Natural killer cell (primary cell): Measurements from ENCODE around the gene ZNF334. TPM values are rescaled to one million over a fixed set of nuclear protein-coding genes. Genes with fewer than 3 reads are reported as not detected.

ENCODE experiments used
- ATAC-seq, 3 donors: fragments of 150-1000 bp in 2 of 3; fragments of 200-7000 bp in 1 of 3; cut with Tn5 transposase; 1 replicate in 1 of 3; 2 replicates in 2 of 3; pipeline ENCODE4 v1.10.0; 2021; ENCODE audit warnings: mild to moderate bottlenecking in 2 of 3, moderate library complexity in 2 of 3
- DNase-seq, 2 donors: peaks; one replicate each; pipeline versions ENCODE4 v3.0.0 to v3.0.0-alpha.2; 2013 to 2021; ENCODE audit warnings: mixed read lengths in 1 of 2
- H3K27ac ChIP-seq: one replicate; pipeline ENCODE4 v1.5.1; 2013; ENCODE audit warnings: mild to moderate bottlenecking, low read length
- H3K27me3 ChIP-seq: one replicate; pipeline ENCODE4 v1.6.1; 2013; ENCODE audit warnings: low read length; ENCODE audit not compliant: control insufficient read depth, insufficient read depth
- H3K36me3 ChIP-seq: one replicate; pipeline ENCODE4 v1.6.1; 2013; ENCODE audit warnings: low read length; ENCODE audit not compliant: control insufficient read depth, insufficient read depth
- H3K4me1 ChIP-seq: one replicate; pipeline ENCODE4 v1.6.1; 2013; ENCODE audit warnings: low read length; ENCODE audit not compliant: control insufficient read depth, insufficient read depth
- H3K4me3 ChIP-seq: one replicate; pipeline ENCODE4 v1.5.1; 2013; ENCODE audit warnings: low read length
- H3K9me3 ChIP-seq: one replicate; pipeline ENCODE4 v1.6.1; 2013; ENCODE audit warnings: low read length; ENCODE audit not compliant: control insufficient read depth, insufficient read depth
- H3K27ac Mint-ChIP-seq, 2 donors: one replicate each; pipeline ENCODE4 v1.8.0; 2022; ENCODE audit warnings: mild to moderate bottlenecking in 2 of 2, mixed read lengths in 2 of 2, moderate library complexity in 1 of 2
- H3K27me3 Mint-ChIP-seq, 2 donors: one replicate each; pipeline ENCODE4 v1.8.0; 2022; ENCODE audit warnings: low read depth in 2 of 2, mixed read lengths in 2 of 2
- H3K36me3 Mint-ChIP-seq: one replicate; pipeline ENCODE4 v1.8.0; 2022; ENCODE audit warnings: mixed read lengths
- H3K4me1 Mint-ChIP-seq, 2 donors: one replicate each; pipeline ENCODE4 v1.8.0; 2022; ENCODE audit warnings: mixed read lengths in 2 of 2
- H3K4me3 Mint-ChIP-seq: one replicate; pipeline ENCODE4 v1.8.0; 2022; ENCODE audit warnings: mild to moderate bottlenecking, moderate library complexity, mixed read lengths
- H3K9me3 Mint-ChIP-seq, 2 donors: one replicate each; pipeline ENCODE4 v1.8.0; 2022; ENCODE audit warnings: mixed read lengths in 2 of 2
- CTCF ChIP-seq: fragments of 200-600 bp; IDR thresholded peaks from one replicate; pipeline ENCODE4 v1.8.0; 2022; ENCODE audit warnings: antibody characterized with exemption
- WGBS: methylation state at CpG from one replicate; pipeline ENCODE4 v1.1.7; 2013; ENCODE audit warnings: missing lambda C conversion rate; ENCODE audit not compliant: insufficient coverage; 5-methylcytosine and 5-hydroxymethylcytosine counted together
- intact Hi-C: fragments of 100-400 bp; cut with micrococcal nuclease; formaldehyde crosslinking; loops from one replicate; pipeline ENCODE4 v1.14.2; 2022
- total RNA-seq, 4 donors: library from RNA; stranded (reverse); fragments of 120-200 nt in 1 of 4; gene quantifications; one replicate each; pipeline versions ENCODE4 v1.2.3 to v1.2.4, GENCODE V29; 2013 to 2022

The ZNF334 gene
- total RNA-seq, 3 donors from 2014 or later (not counting 1 experiment from before 2014, with no cell fraction given) = 0.43 to 0.59 (median 0.43) TPM

- DNase-seq (no peak), ATAC-seq (no peak)
- 43% methylated on average over 9 of the region's 9 CpGs for WGBS
- H3K4me1 Mint-ChIP-seq = peaks cover 26 to 27% of the 10 kb centered on the region in 2 donors
- intact Hi-C loops = no loop called here
- Histone ChIP-seq H3K4me1 (peaks cover 46% of the 10 kb centered on the region), H3K36me3 (no peaks in the 10 kb centered on the region), H3K27ac (no peak within 1 kb of the TSS), H3K4me3 (no peak within 1 kb of the TSS), H3K9me3 (no peaks in the 10 kb centered on the region), H3K27me3 (no peaks in the 10 kb centered on the region)
- no peak within 1 kb of the TSS for H3K27ac Mint-ChIP-seq
- H3K36me3 Mint-ChIP-seq = no peaks in the 10 kb centered on the region
- no peaks in the 10 kb centered on the region for H3K9me3 Mint-ChIP-seq
- no peak within 1 kb of the TSS for H3K4me3 Mint-ChIP-seq
- no peaks in the 10 kb centered on the region for H3K27me3 Mint-ChIP-seq
- no peak for TF ChIP-seq CTCF
Observed at GRCh38 chr20:46550461-46550860, 37.1 kb upstream of the ZNF334 start, which contains the start of gene OCSTAMP. Gene OCSTAMP (minus strand): TSS chr20:46550654. CDS start chr20:46550560, 94 bp downstream.

GRCh38 chr20:46549188-46549972 is 36.0 kb upstream of the ZNF334 start:
- TF ChIP-seq CTCF = no peak
- H3K27me3 Mint-ChIP-seq = no peaks in the 10 kb centered on the region
- H3K4me3 ChIP-seq = no peak overlapping the region
- H3K9me3 ChIP-seq = no peaks in the 10 kb centered on the region
- ATAC-seq (no peak), DNase-seq (no peak)
- H3K27ac Mint-ChIP-seq = no peak overlapping the region
- peaks cover 52% of the 10 kb centered on the region for H3K4me1 ChIP-seq
- 85% methylated on average over 4 of the region's 4 CpGs for WGBS
- no peaks in the 10 kb centered on the region for H3K9me3 Mint-ChIP-seq
- no peak overlapping the region for H3K27ac ChIP-seq
- no peaks in the 10 kb centered on the region for H3K36me3 ChIP-seq
- H3K36me3 Mint-ChIP-seq = no peaks in the 10 kb centered on the region
- H3K4me3 Mint-ChIP-seq = no peak overlapping the region
- intact Hi-C loops = no loop called here
- H3K27me3 ChIP-seq = no peaks in the 10 kb centered on the region
- peaks cover 33 to 35% of the 10 kb centered on the region in 2 donors for H3K4me1 Mint-ChIP-seq

- ATAC-seq (no peak), DNase-seq (no peak)
- Mint-ChIP-seq H3K27ac (no peak overlapping the region), H3K36me3 (no peaks in the 10 kb centered on the region), H3K4me1 (peaks cover 33 to 35% of the 10 kb centered on the region in 2 donors), H3K27me3 (no peaks in the 10 kb centered on the region), H3K4me3 (no peak overlapping the region), H3K9me3 (no peaks in the 10 kb centered on the region)
- intact Hi-C loops = no loop called here
- no peak overlapping the region for H3K27ac ChIP-seq
- H3K27me3 ChIP-seq = no peaks in the 10 kb centered on the region
- no peak for TF ChIP-seq CTCF
- 97% methylated on average over 5 of the region's 5 CpGs for WGBS
- H3K9me3 ChIP-seq = no peaks in the 10 kb centered on the region
- peaks cover 52% of the 10 kb centered on the region for H3K4me1 ChIP-seq
- H3K4me3 ChIP-seq = no peak overlapping the region
- H3K36me3 ChIP-seq = no peaks in the 10 kb centered on the region
Observed at GRCh38 chr20:46548688-46549087, 35.3 kb upstream of the ZNF334 start.
